ENCODE results near the gene CDK6. TPM values are rescaled to one million over a fixed set of nuclear protein-coding genes. Genes with fewer than 3 reads are reported as not detected.

Gene CDK6
- total RNA-seq, 2 experiments from 2014 or later, result 130 to 138 TPM

GRCh38 chr7:92698237-92698841 lies 138.0 kb downstream of the CDK6 start:
- ChIA-PET CTCF (interaction anchor here (0.7 to 2.9 kb wide), 3 partner anchors 9 to 135 kb away, joined by 5 to 13 read pairs (median 10); no protein-coding TSS in a partner anchor), POLR2A (interaction anchor here (0.9 to 1.2 kb wide), 2 partner anchors 8 to 133 kb away, joined by 3 read pairs; no protein-coding TSS in a partner anchor)
- intact Hi-C loops (cut with micrococcal nuclease), result loop anchor here (10.0 kb wide), 1 partner anchor 356 kb away; no protein-coding TSS in a partner anchor
- Mint-ChIP-seq H3K4me1 (ENCODE audit: low read depth) (peaks cover 24% of the 10 kb centered on the region), H3K27ac (no peak overlapping the region), H3K4me3 (no peak overlapping the region), H3K36me3 (ENCODE audit: low read depth) (peaks cover 33% of the 10 kb centered on the region), H3K27me3 (no peaks in the 10 kb centered on the region), H3K9me3 (peaks cover 4% of the 10 kb centered on the region)
- no peak for ATAC-seq
- TF ChIP-seq CTCF (IDR thresholded peaks at IDR 0.05), result no peak
- no peak for DNase-seq

GRCh38 chr7:92697414-92697813 lies 139.0 kb downstream of the CDK6 start:
- DNase-seq (no peak), ATAC-seq (no peak)
- intact Hi-C loops (cut with micrococcal nuclease), result loop anchor here (10.0 kb wide), 1 partner anchor 357 kb away; no protein-coding TSS in a partner anchor
- Mint-ChIP-seq H3K4me1 (ENCODE audit: low read depth) (peaks cover 29% of the 10 kb centered on the region), H3K36me3 (ENCODE audit: low read depth) (peaks cover 32% of the 10 kb centered on the region), H3K27ac (no peak overlapping the region), H3K4me3 (no peak overlapping the region), H3K9me3 (peaks cover 4% of the 10 kb centered on the region), H3K27me3 (no peaks in the 10 kb centered on the region)
- CTCF ChIA-PET, result interaction anchor here (0.7 to 2.9 kb wide), 2 partner anchors 76 to 135 kb away, joined by 5 to 13 read pairs; no protein-coding TSS in a partner anchor
- POLR2A ChIA-PET, result interaction anchor here (1.2 kb wide), 1 partner anchor 9 kb away, joined by 3 read pairs; no protein-coding TSS in a partner anchor
- TF ChIP-seq CTCF (IDR thresholded peaks at IDR 0.05), result no peak

GRCh38 chr7:92697012-92697411 lies 139.4 kb downstream of the CDK6 start:
- no peak for ATAC-seq
- peaks cover 32% of the 10 kb centered on the region for H3K36me3 Mint-ChIP-seq (ENCODE audit: low read depth)
- H3K9me3 Mint-ChIP-seq, result peaks cover 4% of the 10 kb centered on the region
- H3K4me1 Mint-ChIP-seq (ENCODE audit: low read depth), result peaks cover 32% of the 10 kb centered on the region
- no peak overlapping the region for H3K4me3 Mint-ChIP-seq
- H3K27me3 Mint-ChIP-seq, result no peaks in the 10 kb centered on the region
- no peak for TF ChIP-seq CTCF (IDR thresholded peaks at IDR 0.05)
- CTCF ChIA-PET, result interaction anchor here (2.9 kb wide), 1 partner anchor 76 kb away, joined by 13 read pairs; no protein-coding TSS in a partner anchor
- POLR2A ChIA-PET, result no interaction called here
- no peak overlapping the region for H3K27ac Mint-ChIP-seq
- DNase-seq, result no peak
- intact Hi-C loops (cut with micrococcal nuclease), result loop anchor here (10.0 kb wide), 1 partner anchor 358 kb away; no protein-coding TSS in a partner anchor

- Mint-ChIP-seq H3K4me1 (ENCODE audit: low read depth) (peaks cover 36% of the 10 kb centered on the region), H3K27ac (no peak overlapping the region), H3K36me3 (ENCODE audit: low read depth) (peaks cover 31% of the 10 kb centered on the region), H3K4me3 (no peak overlapping the region), H3K9me3 (peaks cover 4% of the 10 kb centered on the region), H3K27me3 (no peaks in the 10 kb centered on the region)
- TF ChIP-seq CTCF (IDR thresholded peaks at IDR 0.05), result no peak
- POLR2A ChIA-PET, result no interaction called here
- intact Hi-C loops (cut with micrococcal nuclease), result loop anchor here (10.0 kb wide), 1 partner anchor 358 kb away; no protein-coding TSS in a partner anchor
- DNase-seq (no peak), ATAC-seq (no peak)
- CTCF ChIA-PET, result interaction anchor here (1.1 to 2.0 kb wide), 2 partner anchors 69 to 77 kb away, joined by 5 to 6 read pairs; no protein-coding TSS in a partner anchor
Observed at GRCh38 chr7:92696584-92696983, 139.8 kb downstream of the CDK6 start.

Measured in activated CD8-positive, alpha-beta T cell treated with anti-CD3 and anti-CD28 coated beads for 36 hours (primary cell).